PFSK-1 (cell line): Measurements from ENCODE around the gene CD9.

Experiments used
- FOXP2 ChIP-seq: optimal IDR thresholded peaks from 2 replicates; pipeline ENCODE3; 2011; ENCODE audit warnings: borderline replicate concordance, control low read depth, inconsistent platforms; ENCODE audit not compliant: insufficient read depth; ENCODE audit errors: extremely low read length, extremely low read depth
- POLR2AphosphoS5 ChIP-seq: IDR thresholded peaks from 2 replicates; pipeline ENCODE4 v1.6.1; 2012; ENCODE audit warnings: low read depth, mild to moderate bottlenecking, control low read depth, low read length, moderate library complexity
- REST ChIP-seq, 2 experiments: IDR thresholded peaks; 2 replicates each; pipeline versions ENCODE4 v1.6.1 to v1.8.0; 2011 to 2012; ENCODE audit warnings: low read depth in 2 of 2, low read length in 2 of 2, control low read depth in 1 of 2, inconsistent platforms in 1 of 2, mild to moderate bottlenecking in 1 of 2, moderate library complexity in 1 of 2; ENCODE audit not compliant: insufficient read depth in 1 of 2
- SIN3A ChIP-seq: IDR thresholded peaks from 2 replicates; pipeline ENCODE4 v1.6.1; 2012; ENCODE audit warnings: mild to moderate bottlenecking, low read length, moderate library complexity, borderline replicate concordance; ENCODE audit not compliant: insufficient read depth
- TAF1 ChIP-seq: IDR thresholded peaks from 2 replicates; pipeline ENCODE4 v1.6.1; 2012; ENCODE audit warnings: low read length, control low read depth, borderline replicate concordance; ENCODE audit not compliant: insufficient read depth

CD9 gene

GRCh38 chr12:6275928-6276887 is 76.0 kb downstream of the CD9 start:
- TF ChIP-seq POLR2AphosphoS5 (no peak), SIN3A (no peak), REST (IDR thresholded peaks at IDR 0.05; ENCODE audit: insufficient read depth in 1 of 2, low read depth in 2 of 2, low read length in 2 of 2) (no peak), FOXP2 (no peak), TAF1 (no peak)

GRCh38 chr12:6276956-6277620 is 76.9 kb downstream of the CD9 start:
- no peak for TF ChIP-seq REST (IDR thresholded peaks at IDR 0.05; ENCODE audit: insufficient read depth in 1 of 2, low read depth in 2 of 2, low read length in 2 of 2)
- TF ChIP-seq POLR2AphosphoS5 = no peak
- TF ChIP-seq FOXP2 = no peak
- no peak for TF ChIP-seq TAF1
- TF ChIP-seq SIN3A = no peak

GRCh38 chr12:6277982-6278438 is 77.8 kb downstream of the CD9 start:
- TF ChIP-seq SIN3A (no peak), POLR2AphosphoS5 (no peak), FOXP2 (no peak), TAF1 (no peak), REST (IDR thresholded peaks at IDR 0.05; ENCODE audit: insufficient read depth in 1 of 2, low read depth in 2 of 2, low read length in 2 of 2) (no peak)

- TF ChIP-seq REST (IDR thresholded peaks at IDR 0.05; ENCODE audit: insufficient read depth in 1 of 2, low read depth in 2 of 2, low read length in 2 of 2) (no peak), TAF1 (no peak), POLR2AphosphoS5 (no peak), FOXP2 (peak; percentile 91), SIN3A (no peak)
These were observed 78.4 kb downstream of the CD9 start for GRCh38 chr12:6278439-6279255.
